Measurements from ENCODE around the gene USH1C.

Gene USH1C

DNA sequence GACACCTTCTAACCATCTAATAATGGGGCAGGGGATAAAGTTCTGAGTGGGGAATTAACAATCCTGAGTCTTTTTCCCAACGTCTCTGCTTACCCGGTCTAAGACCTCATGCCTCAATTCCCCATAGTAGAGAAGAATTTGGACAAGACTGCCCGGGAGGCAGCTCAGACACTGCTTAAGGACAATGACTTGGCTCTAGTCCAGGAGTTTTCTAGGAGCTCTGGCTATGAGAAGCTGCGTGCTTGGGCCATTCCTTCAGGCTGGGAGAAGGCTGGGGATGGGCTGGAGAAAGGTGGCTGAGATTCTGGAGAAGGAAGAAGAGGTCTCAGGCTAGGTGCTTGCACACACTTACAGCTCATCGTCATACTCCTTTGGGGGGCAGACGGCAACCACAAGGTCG lies 47.8 kb downstream of the USH1C start:
- no peak for DNase-seq

DNA sequence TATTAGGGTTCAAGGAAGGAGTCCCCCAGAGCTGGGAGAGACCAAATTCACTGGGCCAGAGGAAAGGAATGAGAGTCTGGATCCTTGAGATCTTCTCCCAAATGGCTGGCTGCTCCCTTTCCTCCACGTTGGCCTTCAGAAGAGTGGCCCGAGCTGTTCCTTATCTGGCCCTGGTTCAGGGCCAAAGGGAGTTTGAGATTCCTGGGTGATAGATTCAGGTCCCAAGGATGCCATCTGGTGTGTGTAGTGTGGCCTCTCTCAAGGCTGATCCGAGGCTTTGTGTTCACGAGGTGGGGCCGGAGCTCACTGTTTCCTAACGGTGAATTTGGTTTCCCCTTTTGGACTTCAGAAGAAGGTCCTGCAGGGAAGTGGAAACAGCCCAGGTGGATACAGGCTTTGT lies 50.2 kb downstream of the USH1C start:
- no peak for DNase-seq

DNA sequence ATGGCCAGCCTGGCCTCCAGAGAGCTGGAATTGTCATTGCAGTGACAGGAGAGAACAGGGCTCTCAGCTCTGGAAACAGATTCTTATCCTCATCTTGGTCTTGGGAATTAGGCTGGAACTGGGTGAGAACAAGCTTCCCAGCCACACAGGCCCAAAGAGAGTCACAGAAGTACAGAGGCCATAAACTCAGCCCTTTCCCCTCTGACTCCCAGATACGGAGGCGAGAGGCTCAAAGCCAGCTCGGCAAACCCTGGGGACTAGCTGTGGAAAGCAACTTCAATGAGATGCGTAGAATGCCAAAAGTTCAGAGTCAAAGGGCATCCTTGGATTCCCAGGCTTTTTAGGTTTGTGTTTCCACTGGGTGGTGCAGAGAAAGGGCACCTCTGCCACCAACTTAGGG lies 53.3 kb downstream of the USH1C start:
- no peak for DNase-seq

DNA sequence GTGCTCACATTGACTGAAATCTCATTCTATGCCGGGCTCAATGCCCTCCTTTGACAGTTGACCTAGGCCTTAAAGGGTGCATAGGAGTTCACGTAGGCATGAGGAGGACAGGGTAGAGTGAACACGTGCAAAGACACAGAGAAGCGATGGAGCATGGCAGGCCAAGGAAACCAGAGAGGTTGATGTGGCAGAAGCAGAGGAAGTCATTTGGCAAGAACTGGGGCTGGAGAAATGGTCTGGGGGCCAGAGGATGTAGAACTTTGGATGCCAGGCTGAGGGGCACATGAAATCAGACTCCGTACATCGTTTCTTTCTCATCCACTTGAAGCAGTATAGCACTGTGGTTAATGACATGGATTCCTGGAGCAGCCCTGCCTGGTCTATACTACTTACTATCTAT lies 54.0 kb downstream of the USH1C start:
- DNase-seq = no peak

DNA sequence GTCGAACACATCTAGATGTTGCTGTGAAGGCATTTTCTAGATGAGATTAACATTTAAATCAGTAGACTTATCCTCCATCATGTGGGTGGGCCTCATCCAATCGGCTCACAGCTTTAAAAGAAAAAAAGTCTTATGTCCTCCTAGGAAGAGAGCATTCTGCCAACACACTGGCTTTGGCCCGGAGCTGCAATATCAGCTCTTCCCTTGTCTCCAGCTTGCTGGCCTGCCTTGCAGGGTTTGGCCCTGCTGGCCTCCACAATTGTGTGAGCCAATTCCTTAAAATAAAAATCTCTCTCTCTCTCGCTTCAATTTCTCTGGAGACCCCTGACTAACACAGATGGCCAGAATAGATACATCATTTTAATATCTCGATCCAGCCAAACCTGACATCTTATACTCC lies 54.5 kb downstream of the USH1C start:
- DNase-seq = no peak

DNA sequence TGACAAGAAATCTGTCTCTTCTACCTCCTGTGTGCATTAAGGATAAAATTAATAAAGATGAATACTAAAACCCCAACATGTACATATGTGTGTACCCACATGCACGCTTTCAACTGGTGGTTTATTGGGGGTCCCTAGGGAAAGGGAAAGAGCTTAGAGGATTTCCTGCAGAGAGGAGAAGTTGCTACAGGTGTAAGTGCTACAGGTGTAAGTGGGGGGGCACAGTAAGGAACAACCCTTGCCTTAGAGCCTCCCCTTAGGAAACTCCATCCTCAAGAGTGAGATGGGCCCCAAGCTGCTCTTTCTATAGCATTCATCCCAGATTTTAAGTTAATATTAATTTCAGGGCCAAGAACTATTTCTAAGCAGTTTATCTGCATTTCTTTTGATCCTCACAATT lies 55.7 kb downstream of the USH1C start:
- no peak for DNase-seq

DNA sequence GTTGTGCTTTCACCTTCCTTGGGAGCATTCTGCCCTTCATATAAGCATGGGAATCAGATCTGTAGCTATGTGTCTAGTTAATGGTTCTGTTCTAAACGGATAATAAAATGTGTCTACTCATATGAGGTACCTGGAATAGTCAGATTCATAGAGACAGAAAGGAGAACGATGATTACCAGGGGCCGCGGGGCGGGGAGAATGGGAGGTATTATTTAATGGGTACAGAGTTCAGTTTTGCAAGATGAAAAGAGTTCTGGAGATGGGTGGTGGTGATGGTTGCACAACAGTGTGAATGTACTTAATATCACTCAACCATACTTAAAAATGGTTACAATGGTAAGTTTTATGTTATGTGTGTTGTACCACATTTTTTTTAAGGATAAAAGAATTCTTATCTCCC lies 57.6 kb downstream of the USH1C start:
- no peak for DNase-seq

DNA sequence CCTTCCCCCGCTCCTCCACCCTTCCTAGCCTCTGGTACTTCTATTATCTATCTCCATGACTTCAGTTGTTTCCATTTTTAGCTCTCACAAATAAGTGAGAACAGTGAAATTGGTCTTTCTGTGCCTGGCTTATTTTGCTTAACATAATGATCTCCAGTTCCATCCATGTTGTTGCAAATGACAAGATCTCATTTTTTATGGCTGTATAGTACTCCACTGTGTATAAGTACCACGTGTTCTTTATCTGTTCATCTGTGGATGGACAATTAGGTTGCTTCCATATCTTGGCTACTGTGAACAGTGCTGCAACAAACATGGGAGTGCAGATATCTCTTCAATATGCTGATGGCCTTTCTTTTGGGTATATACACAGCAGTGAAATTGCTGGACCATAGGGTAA lies 60.7 kb downstream of the USH1C start:
- DNase-seq = no peak

DNA sequence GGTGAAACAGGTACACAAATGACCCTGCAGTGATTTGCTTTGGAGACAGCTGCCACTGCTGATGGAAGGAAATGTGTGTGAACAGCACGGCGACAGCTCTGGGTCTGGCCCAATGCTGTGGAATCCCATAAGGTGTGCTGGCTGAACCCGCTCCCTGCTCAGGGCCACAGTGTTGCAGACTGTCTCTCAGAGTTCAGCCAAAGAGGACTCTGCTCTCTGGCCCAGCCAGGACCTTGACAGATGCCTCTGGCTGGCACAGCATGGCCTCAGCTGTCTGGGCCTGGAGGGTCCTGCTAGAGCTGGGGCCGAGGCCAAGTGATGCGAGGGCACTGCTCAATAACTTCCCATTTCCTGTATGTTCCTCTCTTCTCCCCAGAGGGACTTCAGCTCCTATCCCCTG lies 62.3 kb downstream of the USH1C start:
- no peak for DNase-seq

DNA sequence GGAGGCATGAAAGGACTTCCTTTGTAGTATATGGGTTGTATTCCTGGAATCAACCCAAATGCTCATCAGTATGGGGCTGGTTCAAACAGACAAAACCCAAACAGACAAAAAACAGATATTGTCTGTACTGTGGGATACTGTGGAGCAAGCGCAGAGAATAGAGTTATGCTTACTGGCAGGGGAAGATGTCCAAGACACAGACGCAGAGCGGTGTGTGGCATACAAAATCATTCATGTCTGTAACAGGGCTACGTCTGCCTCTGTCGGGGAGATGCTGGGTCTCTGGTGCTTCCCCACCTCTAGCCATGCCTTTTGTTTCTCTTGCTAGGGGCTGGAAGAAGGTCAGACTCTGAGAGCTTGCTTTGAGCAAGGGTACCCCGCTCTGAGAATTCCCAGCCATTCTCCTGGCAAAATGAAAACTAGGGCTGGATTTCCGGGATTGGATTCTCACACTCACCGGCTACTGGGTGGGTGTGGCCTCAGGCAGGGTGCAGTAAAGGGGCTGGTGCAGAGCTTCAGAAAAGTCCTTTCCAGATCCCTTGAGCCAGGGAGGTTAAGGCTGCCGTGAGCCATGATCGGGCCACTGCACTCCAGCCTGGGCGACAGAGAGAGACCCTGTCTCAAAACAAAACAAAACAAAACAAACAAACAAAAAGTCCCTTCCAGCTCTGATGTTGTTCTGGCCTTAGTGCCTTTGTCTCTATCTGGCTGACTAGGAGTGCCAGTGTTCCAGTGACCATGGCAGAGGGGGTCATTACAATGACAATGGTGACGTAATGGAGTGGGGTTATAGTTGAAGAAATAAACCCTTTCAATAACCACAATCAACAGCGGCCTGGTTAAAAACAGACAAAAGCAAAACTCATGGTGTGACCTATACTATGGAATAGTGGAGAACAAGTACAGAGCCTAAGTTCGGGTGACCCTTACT lies 64.7 kb downstream of the USH1C start:
- DNase-seq = no peak

DNA sequence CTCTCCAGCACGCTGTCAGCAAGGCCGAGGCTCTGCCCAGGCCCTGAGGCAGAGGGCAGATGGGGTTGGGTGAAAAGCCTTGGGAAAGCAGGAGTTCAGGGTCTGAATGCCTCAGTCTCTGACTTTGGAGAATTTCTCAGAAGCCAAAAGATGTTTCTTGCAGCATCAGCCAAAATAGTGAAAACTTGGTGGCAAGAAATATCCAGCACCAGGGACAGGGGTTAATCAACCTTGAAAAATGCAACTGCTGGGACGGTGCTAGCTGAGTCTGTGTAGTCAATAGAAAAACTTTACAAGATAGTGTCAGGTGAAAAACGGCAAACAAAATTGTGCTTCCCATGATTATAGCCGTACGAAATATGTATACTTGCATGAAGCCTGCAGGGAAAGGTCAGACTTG lies 66.1 kb downstream of the USH1C start:
- DNase-seq = no peak

DNA sequence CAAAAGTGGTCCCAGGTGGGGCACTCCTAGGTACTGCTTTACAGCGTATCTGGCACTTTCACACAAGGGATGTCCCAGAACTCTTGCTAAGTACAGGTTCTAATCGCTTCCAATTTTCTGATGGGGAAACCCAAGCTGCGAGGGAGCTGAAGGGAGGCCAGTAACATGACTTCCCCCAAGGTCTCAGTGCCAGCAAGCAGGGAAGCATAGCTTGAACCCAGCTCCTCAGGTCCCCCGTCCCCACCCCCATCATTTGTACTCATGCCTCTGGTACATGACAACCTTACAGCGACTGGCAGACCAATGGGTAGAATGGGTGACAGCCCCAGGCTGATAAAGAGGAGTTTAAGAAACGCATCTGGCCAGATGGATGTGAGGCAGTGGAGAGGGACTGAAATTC lies 66.9 kb downstream of the USH1C start:
- DNase-seq = no peak

DNA sequence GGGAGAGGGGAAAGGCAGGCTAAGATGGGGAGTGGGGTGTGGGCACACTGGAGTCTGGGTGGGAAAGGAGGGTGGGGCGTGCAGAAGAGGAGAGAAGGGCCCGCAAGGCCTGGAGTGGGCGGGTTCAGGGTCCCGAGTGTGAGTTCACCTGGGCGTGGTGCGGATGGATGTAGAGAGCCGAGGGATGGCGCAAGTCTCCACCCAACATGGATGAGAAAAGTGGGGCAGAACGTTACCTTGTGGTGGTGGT lies 67.2 kb downstream of the USH1C start:
- no peak for DNase-seq

DNA sequence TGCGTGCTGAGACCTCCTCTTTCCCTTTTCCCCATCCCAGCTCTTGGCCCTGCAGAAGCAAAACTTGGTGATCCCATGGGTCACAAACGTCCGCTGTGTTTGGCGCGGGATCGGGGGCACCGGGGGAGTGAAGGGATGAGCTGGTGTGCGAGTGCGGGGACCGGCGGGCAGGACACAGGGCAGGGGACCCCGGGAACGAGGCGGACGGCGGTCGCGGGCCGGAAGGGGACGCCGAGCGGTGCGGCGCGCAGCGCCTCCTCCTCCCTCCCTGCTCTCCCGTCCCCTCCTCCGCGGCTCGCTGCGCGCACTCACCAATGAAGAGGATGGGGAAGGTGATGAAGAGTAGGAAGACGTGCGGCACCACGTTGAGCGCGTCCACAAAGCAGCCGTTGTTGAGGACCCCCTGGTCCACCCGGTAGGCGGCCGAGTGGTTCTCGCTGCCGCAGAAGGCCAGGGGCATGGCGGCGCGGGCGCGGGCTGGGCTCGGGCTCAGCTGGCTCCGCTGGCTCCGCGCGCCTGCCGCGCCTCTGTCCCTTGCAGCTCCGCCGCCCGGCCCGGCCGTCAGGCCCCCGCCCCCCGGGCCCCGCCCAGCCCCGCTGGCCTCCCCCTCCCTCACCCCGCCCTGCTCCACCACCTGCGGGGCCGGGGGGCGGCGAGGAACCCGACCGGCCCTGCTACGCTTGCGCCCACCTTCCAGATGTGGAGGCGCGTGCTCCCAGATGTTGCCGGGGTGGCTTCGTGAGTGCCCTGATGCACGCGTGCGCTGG lies 67.7 kb downstream of the USH1C start, which contains the start of gene ABCC8:
TSS of gene ABCC8 (minus strand) at position 529 of the 767 bp plus-strand sequence. CDS start at position 460, 69 bp downstream.
- DNase-seq = no peak

DNA sequence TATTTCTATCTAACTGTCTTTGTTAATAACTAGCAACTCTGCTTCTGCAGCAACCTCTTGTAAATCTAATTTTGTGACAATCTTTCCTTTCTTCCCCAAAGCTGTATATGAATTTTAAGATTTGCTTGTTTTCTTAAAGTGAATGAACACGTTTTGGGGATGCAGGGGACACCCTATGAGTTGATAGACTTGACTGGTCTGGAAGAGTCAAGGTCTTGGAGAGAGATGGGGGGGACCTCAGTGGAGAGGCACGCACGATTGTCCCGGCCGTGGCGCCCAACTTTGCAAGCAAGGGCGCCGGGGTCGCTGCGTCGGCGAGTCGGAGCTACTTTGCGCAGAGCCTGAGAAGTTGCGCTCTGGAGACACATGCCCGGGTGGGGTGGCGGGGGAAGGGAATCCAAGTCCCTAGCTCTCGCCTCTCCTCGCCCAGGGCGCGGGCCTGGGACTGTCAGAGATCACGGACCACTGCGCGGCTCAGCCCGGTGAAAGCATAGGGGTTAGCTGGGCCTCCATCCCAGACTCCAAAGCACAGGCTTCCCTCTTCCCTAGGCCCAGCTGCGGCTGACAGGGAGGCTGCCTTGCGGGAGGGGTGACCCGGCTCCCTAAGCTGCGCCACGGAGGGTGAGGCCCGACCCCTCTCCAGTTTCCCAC lies 68.4 kb downstream of the USH1C start:
- DNase-seq = no peak

DNA sequence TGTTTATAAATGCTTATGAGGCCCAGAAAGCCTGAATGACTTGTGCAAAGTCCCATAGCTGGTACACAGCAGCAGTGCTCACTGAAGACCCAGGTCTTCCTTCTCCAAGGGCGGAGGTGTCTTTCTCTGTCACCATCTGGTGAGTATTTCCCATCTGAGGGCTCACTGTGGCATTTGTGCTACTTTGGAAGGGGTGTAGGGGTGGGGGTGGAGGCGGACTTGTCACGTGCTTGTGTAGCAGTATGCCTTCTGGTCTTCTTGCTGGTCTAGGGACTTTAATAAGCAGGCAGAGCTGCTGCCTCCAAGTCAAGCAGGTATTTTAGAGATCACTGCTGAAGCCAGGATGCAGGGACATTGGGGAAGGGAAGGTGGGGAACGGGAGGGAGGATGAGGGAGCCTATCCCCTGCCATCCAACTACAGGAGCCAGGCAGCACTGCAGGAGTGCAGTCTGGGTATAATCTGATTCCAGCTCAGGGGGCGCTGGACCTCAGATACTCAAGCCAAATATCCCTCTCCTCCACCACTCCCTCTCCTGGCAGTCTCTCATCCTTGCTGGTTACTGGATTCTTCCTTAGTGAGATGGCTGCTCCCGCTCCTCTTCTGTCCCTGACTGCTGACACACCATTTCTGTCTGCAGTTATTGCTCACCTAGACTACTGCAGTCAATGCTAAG lies 71.0 kb downstream of the USH1C start:
- DNase-seq = peak; percentile 76

DNA sequence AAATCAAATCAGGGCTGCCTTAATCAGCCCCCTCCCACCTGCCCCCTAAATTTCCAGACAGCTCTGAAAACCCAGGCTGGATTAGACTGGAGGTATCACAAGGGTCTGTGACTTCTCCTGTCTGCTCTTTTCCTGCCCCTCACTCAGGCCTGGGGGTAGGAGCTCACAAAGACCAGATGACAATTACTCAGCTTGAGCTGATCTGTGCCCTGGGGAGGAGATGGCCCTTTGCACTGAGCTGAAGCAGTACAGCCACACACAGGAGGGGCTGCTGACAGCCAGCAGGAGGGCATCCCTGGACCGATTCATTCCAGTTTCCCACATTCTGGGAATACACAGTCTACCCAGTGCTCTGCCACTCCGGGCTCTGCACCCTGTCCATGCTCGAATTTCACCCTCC lies 71.7 kb downstream of the USH1C start:
- no peak for DNase-seq

DNA sequence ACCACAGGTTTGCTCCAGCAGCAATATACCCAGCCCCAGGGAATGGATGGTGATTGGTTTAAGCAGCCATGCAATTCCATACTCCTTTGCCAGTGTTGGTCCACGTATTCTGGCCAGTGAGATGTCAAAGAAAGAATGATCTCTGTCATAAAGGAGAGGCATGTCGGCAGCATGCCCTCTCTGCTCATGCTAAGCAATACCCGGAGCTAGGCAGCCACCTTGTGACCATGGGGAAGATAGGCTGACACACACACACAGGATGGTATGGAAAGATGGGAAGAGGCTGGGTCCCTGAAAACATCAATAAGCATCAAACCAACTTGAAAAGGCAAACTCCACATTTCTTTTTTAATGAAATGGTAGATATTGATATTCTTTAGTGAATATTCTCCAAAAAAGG lies 72.7 kb downstream of the USH1C start:
- no peak for DNase-seq

DNA sequence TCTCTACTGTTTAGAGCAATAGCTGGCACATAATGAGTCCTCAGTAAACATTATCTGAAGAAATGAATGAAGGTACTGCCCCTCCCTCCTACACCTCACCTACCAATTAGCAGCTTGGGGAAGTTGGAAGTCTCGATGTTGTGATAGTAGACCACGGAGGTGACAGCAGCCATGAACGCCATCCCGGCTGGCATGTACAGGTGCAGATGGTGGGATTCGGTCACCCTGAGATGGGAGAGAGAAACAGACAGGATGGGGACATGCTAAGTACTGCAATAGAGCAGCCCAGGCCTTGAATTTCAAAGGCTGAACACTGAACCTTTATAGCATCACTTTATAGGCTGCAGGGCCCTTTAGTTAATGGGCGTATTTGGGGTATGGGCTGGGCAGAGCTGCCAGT lies 74.2 kb downstream of the USH1C start:
- DNase-seq = no peak

DNA sequence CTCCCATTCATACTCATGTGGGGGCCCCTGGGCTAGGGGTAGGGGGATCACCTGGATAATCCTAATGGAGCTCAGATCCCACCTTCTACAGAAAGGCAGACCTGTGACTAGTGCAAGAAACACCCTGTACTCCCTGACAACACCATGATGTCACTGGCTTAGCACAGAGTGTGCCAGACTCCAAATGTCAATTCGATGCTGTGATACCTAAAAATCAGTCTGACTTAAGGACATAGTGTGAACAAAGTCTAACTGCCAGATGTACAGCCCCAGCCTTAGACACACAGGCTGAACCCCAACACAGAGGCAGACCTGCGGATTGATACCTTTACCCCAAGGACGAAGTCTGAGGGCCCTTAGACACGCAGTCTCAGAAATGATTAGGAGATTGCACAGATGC lies 76.1 kb downstream of the USH1C start:
- no peak for DNase-seq

DNA sequence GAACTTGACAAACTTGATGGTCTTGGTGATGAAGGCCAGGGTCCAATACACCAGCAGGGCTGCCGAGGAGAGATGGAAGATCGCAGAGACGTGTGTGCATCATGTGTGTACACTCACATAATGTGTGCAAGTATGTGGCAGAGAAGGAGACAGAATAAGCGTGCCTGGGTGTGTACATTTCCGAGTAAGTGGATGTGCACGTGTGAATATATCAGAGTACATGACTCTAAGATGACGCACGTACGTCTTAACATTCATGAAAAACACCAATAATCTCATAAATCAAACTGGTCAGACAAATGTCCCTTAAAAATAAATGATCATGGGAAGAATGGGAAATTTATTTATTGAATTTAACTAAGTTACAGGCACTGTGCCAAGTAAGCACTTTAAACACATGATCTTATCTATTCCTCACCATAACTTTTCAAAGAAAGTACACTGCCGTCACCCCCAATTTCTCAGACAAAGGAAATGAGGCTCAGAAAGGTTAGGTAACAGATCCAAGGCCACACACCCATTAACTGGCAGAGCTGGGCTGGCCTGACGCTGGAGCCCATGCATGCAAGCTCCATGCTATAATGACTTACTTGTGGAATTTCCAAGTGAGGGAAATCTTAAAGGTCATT lies 80.6 kb downstream of the USH1C start:
- no peak for DNase-seq

DNA sequence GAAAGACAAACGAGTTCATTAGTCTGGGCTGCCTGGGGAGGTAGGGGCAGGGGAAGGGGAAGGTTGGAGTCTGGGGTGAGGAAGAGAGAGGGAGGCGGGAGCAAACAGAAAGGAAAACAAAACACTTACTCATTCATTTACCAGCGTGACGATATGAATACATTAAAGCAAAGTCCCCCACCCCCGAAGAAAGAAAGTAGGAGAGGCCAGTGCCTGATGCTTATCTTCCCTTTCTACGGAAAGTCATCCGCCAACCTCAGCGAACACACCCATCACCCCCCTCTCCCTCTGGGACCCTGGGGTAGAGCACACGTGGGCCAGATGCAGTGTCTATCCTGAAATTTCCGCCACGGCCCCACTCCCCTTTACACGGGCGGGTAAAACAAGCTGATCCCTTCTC lies 81.3 kb downstream of the USH1C start:
- DNase-seq = no peak

DNA sequence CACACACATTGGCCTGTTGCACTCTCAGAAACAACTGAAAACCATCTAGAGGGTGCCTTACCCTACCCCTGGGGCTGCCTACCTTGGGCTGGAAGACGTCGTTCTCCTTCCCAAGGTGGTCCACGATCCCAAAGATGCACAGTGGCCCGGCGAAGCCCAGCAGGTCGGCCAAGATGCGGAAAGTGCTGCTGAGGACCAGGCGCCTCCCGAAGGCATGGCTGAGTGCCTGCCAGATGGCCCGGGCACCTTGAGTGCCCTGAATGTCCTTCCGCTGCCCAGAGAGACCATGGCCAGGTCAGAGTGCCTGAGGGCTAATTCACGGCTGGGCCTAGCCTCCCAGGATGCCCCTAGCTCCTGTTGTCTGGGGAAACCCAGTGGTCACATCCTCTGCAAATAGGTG lies 83.8 kb downstream of the USH1C start:
- no peak for DNase-seq

All from NCI-H524 treated with DMSO at 0.1 percent for 48 hours (cell line).